Measurements from ENCODE around the gene RBM28. TPM values are rescaled to one million over a fixed set of nuclear protein-coding genes. Genes with fewer than 3 reads are reported as not detected.

Gene RBM28
- total RNA-seq, 1 experiment from 2014 or later: 28.8 TPM

- Histone ChIP-seq H3K9ac (ENCODE audit: low read length) (no peak overlapping the region), H4K20me1 (ENCODE audit: insufficient read depth, low read depth, low read length) (no peaks in the 10 kb centered on the region), H2AFZ (ENCODE audit: low read length) (no peak overlapping the region), H3K36me3 (ENCODE audit: insufficient read depth, low read length) (no peaks in the 10 kb centered on the region), H3K27me3 (ENCODE audit: low read length) (no peaks in the 10 kb centered on the region), H3K9me2 (replicated peaks; ENCODE audit: insufficient read depth, low read length) (no peaks in the 10 kb centered on the region), H3K9me3 (ENCODE audit: low read length) (no peaks in the 10 kb centered on the region), H3K4me1 (ENCODE audit: low read length) (no peaks in the 10 kb centered on the region), H3K27ac (ENCODE audit: low read length) (no peak overlapping the region), H3K79me2 (ENCODE audit: low read length) (no peaks in the 10 kb centered on the region), H3K4me2 (ENCODE audit: low read depth, low read length, poor library complexity, severe bottlenecking) (no peak overlapping the region), H3K4me3 (ENCODE audit: low read length) (no peak overlapping the region)
- no peak for DNase-seq
Measured at GRCh38 chr7:128255271-128255670, 88.4 kb downstream of the RBM28 start.

GRCh38 chr7:128254470-128254869 lies 89.2 kb downstream of the RBM28 start:
- Histone ChIP-seq H3K9ac (ENCODE audit: low read length) (no peak overlapping the region), H4K20me1 (ENCODE audit: insufficient read depth, low read depth, low read length) (no peaks in the 10 kb centered on the region), H3K27me3 (ENCODE audit: low read length) (no peaks in the 10 kb centered on the region), H3K4me1 (ENCODE audit: low read length) (no peaks in the 10 kb centered on the region), H3K4me2 (ENCODE audit: low read depth, low read length, poor library complexity, severe bottlenecking) (no peak overlapping the region), H3K79me2 (ENCODE audit: low read length) (no peaks in the 10 kb centered on the region), H3K4me3 (ENCODE audit: low read length) (no peak overlapping the region), H3K36me3 (ENCODE audit: insufficient read depth, low read length) (no peaks in the 10 kb centered on the region), H2AFZ (ENCODE audit: low read length) (no peak overlapping the region), H3K9me2 (replicated peaks; ENCODE audit: insufficient read depth, low read length) (no peaks in the 10 kb centered on the region), H3K27ac (ENCODE audit: low read length) (no peak overlapping the region), H3K9me3 (ENCODE audit: low read length) (no peaks in the 10 kb centered on the region)
- DNase-seq: no peak

GRCh38 chr7:128253701-128254100 lies 90.0 kb downstream of the RBM28 start:
- Histone ChIP-seq H3K9ac (ENCODE audit: low read length) (no peak overlapping the region), H3K9me3 (ENCODE audit: low read length) (no peaks in the 10 kb centered on the region), H3K27ac (ENCODE audit: low read length) (no peak overlapping the region), H3K27me3 (ENCODE audit: low read length) (no peaks in the 10 kb centered on the region), H3K79me2 (ENCODE audit: low read length) (no peaks in the 10 kb centered on the region), H3K4me3 (ENCODE audit: low read length) (no peak overlapping the region), H3K9me2 (replicated peaks; ENCODE audit: insufficient read depth, low read length) (no peaks in the 10 kb centered on the region), H4K20me1 (ENCODE audit: insufficient read depth, low read depth, low read length) (no peaks in the 10 kb centered on the region), H3K4me2 (ENCODE audit: low read depth, low read length, poor library complexity, severe bottlenecking) (no peak overlapping the region), H3K36me3 (ENCODE audit: insufficient read depth, low read length) (no peaks in the 10 kb centered on the region), H2AFZ (ENCODE audit: low read length) (no peak overlapping the region), H3K4me1 (ENCODE audit: low read length) (no peaks in the 10 kb centered on the region)
- DNase-seq: no peak

- DNase-seq: no peak
- H3K9ac ChIP-seq (ENCODE audit: low read length): no peak overlapping the region
Measured at GRCh38 chr7:128251337-128251736, 92.4 kb downstream of the RBM28 start.

More at GRCh38 chr7:128251337-128251736, 92.4 kb downstream of the RBM28 start:
- no peaks in the 10 kb centered on the region for H3K27me3 ChIP-seq (ENCODE audit: low read length)
- no peaks in the 10 kb centered on the region for H3K9me2 ChIP-seq (replicated peaks; ENCODE audit: insufficient read depth, low read length)
- no peak overlapping the region for H3K4me3 ChIP-seq (ENCODE audit: low read length)
- H3K27ac ChIP-seq (ENCODE audit: low read length): no peak overlapping the region
- no peaks in the 10 kb centered on the region for H4K20me1 ChIP-seq (ENCODE audit: insufficient read depth, low read depth, low read length)
- no peaks in the 10 kb centered on the region for H3K79me2 ChIP-seq (ENCODE audit: low read length)
- no peak overlapping the region for H3K4me2 ChIP-seq (ENCODE audit: low read depth, low read length, poor library complexity, severe bottlenecking)
- no peaks in the 10 kb centered on the region for H3K9me3 ChIP-seq (ENCODE audit: low read length)
- no peak overlapping the region for H2AFZ ChIP-seq (ENCODE audit: low read length)
- H3K4me1 ChIP-seq (ENCODE audit: low read length): no peaks in the 10 kb centered on the region
- H3K36me3 ChIP-seq (ENCODE audit: insufficient read depth, low read length): no peaks in the 10 kb centered on the region

Small RNA genes lying within 50 kb of the gene (small RNA-seq; reads per million reads assigned to genes)
- not detected for gene RNU7-27P

Other genes starting within 250 kb of the RBM28 start
- not detected in 2 replicates for gene LEP, start 102.6 kb downstream of the RBM28 start, total RNA-seq (2014; rRNA removed; shearing (Covaris generic); ENCODE audit: low replicate concordance)
- not detected in 2 replicates for gene PRRT4, start 17.8 kb upstream of the RBM28 start, total RNA-seq (2014; rRNA removed; shearing (Covaris generic); ENCODE audit: low replicate concordance)
- 30.5 and 50.1 TPM in 2 replicates for gene IMPDH1, start 66.1 kb upstream of the RBM28 start, total RNA-seq (2014; rRNA removed; shearing (Covaris generic); ENCODE audit: low replicate concordance)
- 16.3 and 32.2 TPM in 2 replicates for gene HILPDA, start 112.0 kb upstream of the RBM28 start, total RNA-seq (2014; rRNA removed; shearing (Covaris generic); ENCODE audit: low replicate concordance)
- gene METTL2B, start 132.8 kb upstream of the RBM28 start, total RNA-seq (2014; rRNA removed; shearing (Covaris generic); ENCODE audit: low replicate concordance): 20.7 and 27.8 TPM in 2 replicates